GM12864 (cell line): ENCODE measurements around the gene ACP7.

Experiments
- DNase-seq: peaks from one replicate; pipeline ENCODE4 v3.0.0-alpha.2; 2011; ENCODE audit warnings: low read depth
- H3K4me3 ChIP-seq: 2 replicates; pipeline ENCODE4 v1.5.1; 2011; ENCODE audit warnings: mild to moderate bottlenecking, low read depth, low read length, control low read depth
- CTCF ChIP-seq: IDR thresholded peaks from 2 replicates; pipeline ENCODE4 v1.5.1; 2011; ENCODE audit warnings: low read depth, mild to moderate bottlenecking, moderate library complexity, low read length, control low read depth, inconsistent platforms; ENCODE audit errors: missing control alignments

The ACP7 gene

GRCh38 chr19:39074942-39075341, 9.2 kb upstream of the ACP7 start:
- DNase-seq, result no peak
- no peak for TF ChIP-seq CTCF
- H3K4me3 ChIP-seq, result no peak overlapping the region

GRCh38 chr19:39077323-39077722, 6.8 kb upstream of the ACP7 start:
- no peak for DNase-seq
- H3K4me3 ChIP-seq, result no peak overlapping the region
- TF ChIP-seq CTCF, result no peak

GRCh38 chr19:39078436-39079200, 5.5 kb upstream of the ACP7 start:
- H3K4me3 ChIP-seq, result no peak overlapping the region

GRCh38 chr19:39080431-39080830, 3.7 kb upstream of the ACP7 start:
- TF ChIP-seq CTCF, result no peak

More at GRCh38 chr19:39078436-39079200, 5.5 kb upstream of the ACP7 start:
- DNase-seq, result no peak
- TF ChIP-seq CTCF, result no peak

GRCh38 chr19:39082167-39082566, 2.0 kb upstream of the ACP7 start:
- no peak overlapping the region for H3K4me3 ChIP-seq
- TF ChIP-seq CTCF, result no peak
- DNase-seq, result no peak

More at GRCh38 chr19:39080431-39080830, 3.7 kb upstream of the ACP7 start:
- DNase-seq, result no peak
- H3K4me3 ChIP-seq, result no peak overlapping the region

- no peak for DNase-seq
- H3K4me3 ChIP-seq, result no peak overlapping the region
These were observed 1.2 kb upstream of the ACP7 start for GRCh38 chr19:39082745-39083598.

More at GRCh38 chr19:39082745-39083598, 1.2 kb upstream of the ACP7 start:
- TF ChIP-seq CTCF, result no peak
